Neutrophil (primary cell): ENCODE results near the gene PRKN.

ENCODE experiments used
- H3K27ac ChIP-seq: fragments of 200-600 bp; sonication (generic); 2 replicates; pipeline ENCODE4 v1.5.1; 2016; ENCODE audit warnings: mild to moderate bottlenecking, moderate library complexity
- H3K27me3 ChIP-seq: fragments of 200-600 bp; sonication (generic); 2 replicates; pipeline ENCODE4 v1.6.0; 2016; ENCODE audit warnings: mild to moderate bottlenecking
- H3K36me3 ChIP-seq: fragments of 200-600 bp; sonication (generic); 2 replicates; pipeline ENCODE4 v1.5.1; 2017
- H3K4me1 ChIP-seq, 2 experiments: fragments of 200-600 bp in 1 of 2; sonication (generic) in 1 of 2; 1 replicate in 1 of 2; 2 replicates in 1 of 2; pipeline versions ENCODE4 v1.5.1 to v1.6.1; 2013 to 2016; ENCODE audit warnings: low read depth in 1 of 2, low read length in 1 of 2, mild to moderate bottlenecking in 1 of 2, moderate library complexity in 1 of 2; ENCODE audit not compliant: control insufficient read depth in 1 of 2, insufficient read depth in 1 of 2
- H3K4me3 ChIP-seq, 2 experiments: fragments of 200-600 bp in 1 of 2; sonication (generic) in 1 of 2; 1 replicate in 1 of 2; 2 replicates in 1 of 2; pipeline ENCODE4 v1.5.1; 2013 to 2016; ENCODE audit warnings: low read depth in 1 of 2, low read length in 1 of 2, mild to moderate bottlenecking in 1 of 2, moderate library complexity in 1 of 2
- H3K9me3 ChIP-seq: fragments of 200-600 bp; sonication (generic); 2 replicates; pipeline ENCODE4 v1.5.1; 2016
- TF ChIP-seq, protein P1 (sequence below): fragments of 200-600 bp; sonication (generic); IDR thresholded peaks from 2 replicates; pipeline ENCODE4 v1.5.1; 2016; ENCODE audit warnings: antibody characterized with exemption

PRKN gene

DNA sequence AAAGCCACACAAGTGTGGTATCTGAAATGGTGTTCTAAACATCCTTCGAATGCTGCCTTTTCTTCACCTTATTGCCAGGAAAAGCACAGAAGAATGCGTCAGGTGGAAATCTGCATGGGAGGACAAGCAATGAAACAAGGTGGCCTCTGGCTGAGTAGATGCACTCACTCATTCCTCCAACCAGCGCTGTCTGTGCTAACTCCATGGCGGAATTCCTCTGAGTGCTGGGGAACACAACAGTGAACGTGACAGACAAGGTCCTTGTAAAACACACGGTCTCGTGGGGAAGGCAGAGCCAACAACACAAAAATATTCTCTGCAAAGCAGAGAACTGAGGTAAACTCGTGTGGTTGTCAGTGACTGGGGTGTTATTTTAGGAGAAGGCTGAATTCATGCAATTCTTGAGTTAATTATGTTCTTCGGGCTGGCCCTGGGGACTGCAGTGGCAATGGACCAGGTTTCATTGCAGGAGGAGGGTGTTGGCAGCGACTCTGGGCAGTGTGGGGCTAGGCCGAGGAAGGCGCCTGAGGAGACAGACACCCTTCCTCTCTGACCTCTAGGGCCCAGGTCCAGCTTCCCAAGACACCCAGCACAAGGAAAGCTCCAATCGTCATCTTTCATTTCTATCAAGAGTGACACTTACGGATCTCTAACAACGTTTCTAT lies 339.7 kb downstream of the PRKN start:
- Histone ChIP-seq H3K27me3 (no peaks in the 10 kb centered on the region), H3K4me1 (no peaks in the 10 kb centered on the region), H3K9me3 (peaks cover 8% of the 10 kb centered on the region), H3K4me3 (no peak overlapping the region), H3K27ac (no peak overlapping the region), H3K36me3 (no peaks in the 10 kb centered on the region)
- TF ChIP-seq, protein P1, sequence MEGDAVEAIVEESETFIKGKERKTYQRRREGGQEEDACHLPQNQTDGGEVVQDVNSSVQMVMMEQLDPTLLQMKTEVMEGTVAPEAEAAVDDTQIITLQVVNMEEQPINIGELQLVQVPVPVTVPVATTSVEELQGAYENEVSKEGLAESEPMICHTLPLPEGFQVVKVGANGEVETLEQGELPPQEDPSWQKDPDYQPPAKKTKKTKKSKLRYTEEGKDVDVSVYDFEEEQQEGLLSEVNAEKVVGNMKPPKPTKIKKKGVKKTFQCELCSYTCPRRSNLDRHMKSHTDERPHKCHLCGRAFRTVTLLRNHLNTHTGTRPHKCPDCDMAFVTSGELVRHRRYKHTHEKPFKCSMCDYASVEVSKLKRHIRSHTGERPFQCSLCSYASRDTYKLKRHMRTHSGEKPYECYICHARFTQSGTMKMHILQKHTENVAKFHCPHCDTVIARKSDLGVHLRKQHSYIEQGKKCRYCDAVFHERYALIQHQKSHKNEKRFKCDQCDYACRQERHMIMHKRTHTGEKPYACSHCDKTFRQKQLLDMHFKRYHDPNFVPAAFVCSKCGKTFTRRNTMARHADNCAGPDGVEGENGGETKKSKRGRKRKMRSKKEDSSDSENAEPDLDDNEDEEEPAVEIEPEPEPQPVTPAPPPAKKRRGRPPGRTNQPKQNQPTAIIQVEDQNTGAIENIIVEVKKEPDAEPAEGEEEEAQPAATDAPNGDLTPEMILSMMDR, result no peak

DNA sequence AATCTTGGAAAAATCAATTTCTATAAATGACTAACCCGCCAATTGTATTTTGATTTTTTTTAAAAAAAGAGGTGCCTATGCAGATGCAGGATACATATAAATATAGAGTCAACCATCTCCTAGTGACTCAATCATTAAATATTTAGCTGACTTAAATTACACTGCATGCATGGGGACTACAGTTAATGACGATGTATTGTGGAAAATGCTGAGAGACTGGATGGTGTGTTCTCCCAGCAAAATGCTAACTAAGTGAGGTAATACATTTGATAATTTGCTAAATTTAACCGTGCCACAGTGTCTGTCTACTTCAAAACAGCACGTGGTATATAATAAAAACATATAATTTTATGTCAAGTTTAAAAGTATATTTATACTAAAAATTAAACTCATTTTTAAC lies 341.6 kb downstream of the PRKN start:
- Histone ChIP-seq H3K4me1 (no peaks in the 10 kb centered on the region), H3K4me3 (no peak overlapping the region), H3K27ac (no peak overlapping the region), H3K27me3 (no peaks in the 10 kb centered on the region), H3K9me3 (peaks cover 6% of the 10 kb centered on the region), H3K36me3 (no peaks in the 10 kb centered on the region)
- TF ChIP-seq, protein P1, result no peak

DNA sequence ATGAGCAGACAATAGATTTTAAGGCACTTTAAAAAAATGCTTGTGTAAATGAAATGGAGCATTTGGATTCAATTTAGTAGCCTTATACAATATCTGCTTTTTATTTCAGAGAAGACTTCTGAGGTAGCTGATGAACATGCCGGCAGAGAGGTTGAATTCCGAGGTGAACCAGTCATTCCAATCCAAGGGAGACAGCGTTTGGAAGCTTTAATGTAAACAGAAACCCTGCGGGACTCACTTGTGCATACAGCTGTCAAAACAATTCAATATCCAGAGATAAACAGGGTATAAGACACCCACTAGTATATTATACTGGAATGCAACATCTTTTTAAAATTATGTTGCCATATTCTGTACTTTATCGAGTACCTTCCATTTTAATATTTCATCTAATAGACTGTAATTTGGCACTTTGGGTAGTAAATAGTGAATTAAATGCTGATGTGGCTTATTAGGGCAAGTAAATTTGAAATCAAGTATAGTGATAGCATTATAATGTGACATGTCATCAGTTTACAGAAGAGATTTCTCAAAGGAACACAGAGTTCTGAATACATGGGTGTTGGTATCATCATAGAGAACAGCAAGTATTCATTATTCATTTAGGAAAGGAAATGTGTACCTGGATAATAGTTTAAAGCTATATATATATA lies 347.7 kb downstream of the PRKN start:
- H3K4me1 ChIP-seq, result no peaks in the 10 kb centered on the region
- H3K27me3 ChIP-seq, result no peaks in the 10 kb centered on the region
- H3K36me3 ChIP-seq, result no peaks in the 10 kb centered on the region
- H3K27ac ChIP-seq, result no peak overlapping the region
- TF ChIP-seq, protein P1, result no peak
- peaks cover 3% of the 10 kb centered on the region for H3K9me3 ChIP-seq
- no peak overlapping the region for H3K4me3 ChIP-seq

DNA sequence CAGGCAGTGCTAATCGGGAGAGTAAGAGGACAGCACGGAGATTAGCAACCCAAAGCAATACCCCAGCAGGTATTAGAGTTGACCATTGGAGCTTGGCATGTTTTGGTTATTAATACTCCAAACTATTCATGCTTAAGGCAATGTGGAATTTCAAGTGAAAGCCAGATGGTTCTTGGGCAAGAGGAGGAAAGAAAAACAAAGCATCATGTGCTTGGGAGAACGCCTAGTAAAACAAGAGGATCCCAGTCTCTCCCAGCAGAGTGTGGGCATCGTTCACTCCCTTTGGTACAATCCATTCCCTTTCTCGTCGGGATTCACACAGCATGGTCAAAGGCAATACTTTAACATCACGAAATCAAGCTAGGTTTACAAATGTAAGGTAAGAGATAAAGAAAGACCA lies 349.8 kb downstream of the PRKN start:
- Histone ChIP-seq H3K27ac (no peak overlapping the region), H3K4me3 (no peak overlapping the region), H3K9me3 (no peaks in the 10 kb centered on the region), H3K4me1 (no peaks in the 10 kb centered on the region), H3K27me3 (no peaks in the 10 kb centered on the region), H3K36me3 (no peaks in the 10 kb centered on the region)
- TF ChIP-seq, protein P1, result no peak

DNA sequence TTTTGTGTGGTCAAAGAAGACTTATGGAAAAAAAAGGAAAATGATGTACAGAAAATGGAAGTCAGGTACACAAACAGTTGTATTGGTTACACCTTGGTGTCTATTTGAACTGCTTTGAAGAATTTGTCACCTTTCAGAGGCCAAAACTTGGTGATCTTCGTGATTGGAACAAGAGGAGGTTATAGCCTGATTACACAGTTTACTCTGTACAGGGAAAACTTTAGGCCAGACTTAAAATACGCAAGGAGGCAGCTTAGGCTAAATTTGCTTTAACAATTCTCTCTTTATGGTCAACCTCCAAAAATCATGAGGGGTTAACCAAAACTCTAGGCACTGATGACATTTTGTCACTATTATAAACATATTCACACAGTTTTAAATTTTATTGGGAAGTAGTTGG lies 353.7 kb downstream of the PRKN start:
- Histone ChIP-seq H3K4me3 (no peak overlapping the region), H3K36me3 (no peaks in the 10 kb centered on the region), H3K9me3 (no peaks in the 10 kb centered on the region), H3K27ac (no peak overlapping the region), H3K4me1 (no peaks in the 10 kb centered on the region), H3K27me3 (no peaks in the 10 kb centered on the region)
- TF ChIP-seq, protein P1, result no peak
